Nephron progenitor cell (in vitro differentiated cells): ENCODE measurements around the gene RNASE9.

ENCODE experiments used
- DNase-seq: peaks from one replicate; pipeline ENCODE4 v3.0.0; 2021
- H3K27ac Mint-ChIP-seq: 2 replicates; pipeline ENCODE4 v1.8.0; 2021; ENCODE audit warnings: mild to moderate bottlenecking, moderate library complexity, mixed read lengths
- H3K27me3 Mint-ChIP-seq: 2 replicates; pipeline ENCODE4 v1.8.0; 2021; ENCODE audit warnings: mild to moderate bottlenecking, low read depth, mixed read lengths; ENCODE audit not compliant: poor library complexity
- H3K36me3 Mint-ChIP-seq: 2 replicates; pipeline ENCODE4 v1.8.0; 2021; ENCODE audit warnings: low read depth, mixed read lengths
- H3K4me1 Mint-ChIP-seq: 2 replicates; pipeline ENCODE4 v1.8.0; 2021; ENCODE audit warnings: mixed read lengths
- H3K4me3 Mint-ChIP-seq: 2 replicates; pipeline ENCODE4 v1.8.0; 2021; ENCODE audit warnings: mild to moderate bottlenecking, moderate library complexity, mixed read lengths
- H3K9me3 Mint-ChIP-seq: 2 replicates; pipeline ENCODE4 v1.8.0; 2021; ENCODE audit warnings: mild to moderate bottlenecking, moderate library complexity, mixed read lengths
- CTCF ChIP-seq: fragments of 200-600 bp; sonication (generic); IDR thresholded peaks from 2 replicates; pipeline ENCODE4 v1.5.0; 2021; ENCODE audit warnings: antibody characterized with exemption

The RNASE9 gene

DNA sequence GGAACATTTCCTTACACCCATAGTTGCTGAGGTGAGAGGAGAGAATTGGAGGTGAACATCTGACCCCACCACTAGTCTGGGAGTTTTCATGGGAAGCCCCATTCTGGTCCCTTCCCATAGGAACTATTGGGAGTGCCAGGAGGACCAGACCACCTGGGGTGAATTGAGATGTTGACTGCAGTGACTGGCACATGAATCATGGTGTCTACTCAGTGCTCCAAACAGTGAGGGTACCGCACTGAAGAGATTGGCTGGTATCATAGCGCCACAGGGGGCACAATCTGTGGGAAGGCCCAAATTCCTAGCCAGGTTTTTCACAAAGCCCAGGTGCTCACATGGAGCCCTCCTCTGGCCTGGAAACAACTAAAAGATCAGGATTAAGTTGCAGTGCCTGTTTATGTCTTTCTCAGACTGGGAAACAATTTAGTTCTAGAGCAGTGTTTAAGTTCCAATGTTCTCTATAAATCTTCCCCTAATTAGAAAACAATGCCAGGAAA is 3.7 kb upstream of the RNASE9 start:
- H3K27me3 Mint-ChIP-seq = peaks cover 3% of the 10 kb centered on the region

GRCh38 chr14:20563971-20564370 is 3.1 kb upstream of the RNASE9 start:
- H3K27ac Mint-ChIP-seq = no peak overlapping the region
- peaks cover 3% of the 10 kb centered on the region for H3K27me3 Mint-ChIP-seq
- H3K4me3 Mint-ChIP-seq = no peak overlapping the region
- no peak for DNase-seq
- no peak for TF ChIP-seq CTCF
- no peaks in the 10 kb centered on the region for H3K36me3 Mint-ChIP-seq
- peaks cover 13% of the 10 kb centered on the region for H3K9me3 Mint-ChIP-seq
- peaks cover 10% of the 10 kb centered on the region for H3K4me1 Mint-ChIP-seq

More for the DNA sequence above, 3.7 kb upstream of the RNASE9 start:
- peaks cover 19% of the 10 kb centered on the region for H3K9me3 Mint-ChIP-seq
- H3K36me3 Mint-ChIP-seq = no peaks in the 10 kb centered on the region
- H3K4me1 Mint-ChIP-seq = peaks cover 4% of the 10 kb centered on the region
- no peak overlapping the region for H3K27ac Mint-ChIP-seq
- TF ChIP-seq CTCF = no peak
- DNase-seq = no peak
- H3K4me3 Mint-ChIP-seq = no peak overlapping the region

- H3K27ac Mint-ChIP-seq = no peak overlapping the region
- peaks cover 17% of the 10 kb centered on the region for H3K4me1 Mint-ChIP-seq
- DNase-seq = no peak
- H3K4me3 Mint-ChIP-seq = no peak overlapping the region
- H3K27me3 Mint-ChIP-seq = peaks cover 3% of the 10 kb centered on the region
- no peak for TF ChIP-seq CTCF
- H3K9me3 Mint-ChIP-seq = no peaks in the 10 kb centered on the region
- no peaks in the 10 kb centered on the region for H3K36me3 Mint-ChIP-seq
Observed at GRCh38 chr14:20559461-20559904, 1.4 kb downstream of the RNASE9 start.

DNA sequence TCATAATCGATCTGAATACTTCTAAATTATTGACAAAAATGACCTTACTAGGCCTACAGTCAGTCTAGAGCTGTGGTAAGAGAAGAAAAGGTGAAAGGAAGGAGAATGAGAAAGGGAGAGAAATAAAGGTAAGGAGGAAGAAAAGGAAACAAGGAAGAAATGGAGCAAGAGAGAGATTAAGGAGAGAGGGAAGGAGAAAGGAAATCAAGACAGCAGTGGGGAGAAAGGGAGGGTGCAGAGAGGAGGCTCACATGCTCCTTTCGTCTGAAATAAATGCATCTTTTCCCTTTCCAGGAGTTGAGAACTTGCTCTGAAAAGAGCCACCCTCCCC is 3.7 kb downstream of the RNASE9 start:
- Mint-ChIP-seq H3K36me3 (no peaks in the 10 kb centered on the region), H3K4me3 (no peak overlapping the region), H3K4me1 (peaks cover 17% of the 10 kb centered on the region), H3K27me3 (peaks cover 2% of the 10 kb centered on the region), H3K9me3 (no peaks in the 10 kb centered on the region), H3K27ac (no peak overlapping the region)
- DNase-seq = no peak
- no peak for TF ChIP-seq CTCF

- no peak for DNase-seq
- Mint-ChIP-seq H3K4me1 (peaks cover 17% of the 10 kb centered on the region), H3K27me3 (no peaks in the 10 kb centered on the region), H3K36me3 (no peaks in the 10 kb centered on the region), H3K27ac (no peak overlapping the region), H3K4me3 (no peak overlapping the region), H3K9me3 (no peaks in the 10 kb centered on the region)
- TF ChIP-seq CTCF = no peak
Observed at GRCh38 chr14:20556500-20557211, 4.2 kb downstream of the RNASE9 start.

DNA sequence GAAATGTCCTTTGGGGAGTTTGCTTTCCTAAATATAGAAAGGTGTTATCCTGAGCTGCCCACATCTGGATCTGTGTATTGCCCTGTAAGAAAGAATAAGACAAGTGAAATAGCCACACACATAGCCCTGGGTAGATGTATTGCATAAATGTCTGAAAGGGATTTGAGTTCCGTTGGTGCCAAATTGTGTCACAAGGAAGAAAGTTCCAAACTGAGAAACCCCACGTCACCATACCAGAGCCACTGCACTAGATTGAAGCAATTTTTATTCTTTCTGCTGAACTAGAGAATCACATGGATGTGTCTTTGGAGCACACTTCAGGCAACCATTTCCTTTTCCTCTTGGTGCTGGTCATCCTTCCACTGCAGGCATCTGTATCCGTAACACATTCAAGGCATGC is 5.0 kb downstream of the RNASE9 start:
- no peak for DNase-seq
- no peak overlapping the region for H3K4me3 Mint-ChIP-seq
- H3K27me3 Mint-ChIP-seq = no peaks in the 10 kb centered on the region
- no peaks in the 10 kb centered on the region for H3K9me3 Mint-ChIP-seq
- TF ChIP-seq CTCF = no peak
- peaks cover 17% of the 10 kb centered on the region for H3K4me1 Mint-ChIP-seq
- H3K27ac Mint-ChIP-seq = no peak overlapping the region
- H3K36me3 Mint-ChIP-seq = no peaks in the 10 kb centered on the region
